Loucy (cell line): ENCODE measurements around the gene PACSIN2.
A peak's percentile ranks its signal among the peaks of the same experiment; 100 is the strongest.
"Not testable (repeated sequence)": the region's sequence is repeated elsewhere in the genome, so short reads cannot be mapped to it uniquely, and the experiment has no call there.

ENCODE experiments used
- H2AFZ ChIP-seq: fragments of 200-600 bp; sonication (generic); 2 replicates; pipeline ENCODE4 v1.6.0; 2016; ENCODE audit warnings: antibody characterized with exemption, mild to moderate bottlenecking, low read length, moderate library complexity
- H3F3A ChIP-seq: fragments of 200-600 bp; 2 replicates; pipeline ENCODE4 v1.6.0; 2016; ENCODE audit warnings: antibody characterized with exemption, low read depth, mild to moderate bottlenecking
- H3K27me3 ChIP-seq: fragments of 200-600 bp; sonication (generic); 2 replicates; pipeline ENCODE4 v1.6.1; 2014; ENCODE audit warnings: low read length, mild to moderate bottlenecking; ENCODE audit not compliant: insufficient read depth, poor library complexity, severe bottlenecking
- H3K36me3 ChIP-seq: fragments of 200-600 bp; sonication (generic); 2 replicates; pipeline ENCODE4 v1.6.1; 2016; ENCODE audit warnings: low read length; ENCODE audit not compliant: insufficient read depth
- H3K4me1 ChIP-seq: fragments of 200-600 bp; sonication (generic); 2 replicates; pipeline ENCODE4 v1.5.1; 2014; ENCODE audit warnings: low read length, mild to moderate bottlenecking; ENCODE audit not compliant: insufficient read depth, poor library complexity, severe bottlenecking
- H3K4me2 ChIP-seq: fragments of 200-600 bp; sonication (generic); 2 replicates; pipeline ENCODE4 v1.6.0; 2014; ENCODE audit warnings: antibody characterized with exemption, low read length, low read depth, mild to moderate bottlenecking; ENCODE audit not compliant: poor library complexity, severe bottlenecking
- H3K4me3 ChIP-seq: fragments of 200-600 bp; sonication (generic); 2 replicates; pipeline ENCODE4 v1.5.1; 2014; ENCODE audit warnings: low read length, mild to moderate bottlenecking, mixed read lengths; ENCODE audit not compliant: poor library complexity, severe bottlenecking
- H3K79me2 ChIP-seq: fragments of 200-600 bp; sonication (generic); 2 replicates; pipeline ENCODE4 v1.6.1; 2014; ENCODE audit warnings: low read length; ENCODE audit not compliant: insufficient read depth
- H3K9ac ChIP-seq: fragments of 200-600 bp; sonication (generic); 2 replicates; pipeline ENCODE4 v1.6.0; 2014; ENCODE audit warnings: mild to moderate bottlenecking, low read depth, low read length, moderate library complexity; ENCODE audit not compliant: poor library complexity, severe bottlenecking
- H3K9me2 ChIP-seq: fragments of 200-600 bp; sonication (generic); replicated peaks from 2 replicates; pipeline ENCODE4 v1.6.1; 2016; ENCODE audit warnings: low read depth, low read length, mixed read lengths
- H3K9me3 ChIP-seq: fragments of 200-600 bp; sonication (generic); 2 replicates; pipeline ENCODE4 v1.6.1; 2014; ENCODE audit warnings: mild to moderate bottlenecking, antibody characterized with exemption, low read length, low read depth; ENCODE audit not compliant: insufficient read depth
- H4K20me1 ChIP-seq: fragments of 200-600 bp; sonication (generic); 2 replicates; pipeline ENCODE4 v1.6.0; 2014; ENCODE audit warnings: antibody characterized with exemption, low read length, mild to moderate bottlenecking; ENCODE audit not compliant: insufficient read depth, poor library complexity, severe bottlenecking
- CTCF ChIP-seq: fragments of 200-600 bp; sonication (generic); conservative IDR thresholded peaks from 2 replicates; pipeline ENCODE4 v1.5.1; 2014; ENCODE audit warnings: mild to moderate bottlenecking, antibody characterized with exemption, low read length
- EZH2phosphoT487 ChIP-seq: fragments of 200-600 bp; IDR thresholded peaks from 2 replicates; pipeline ENCODE4 v1.6.1; 2018; ENCODE audit warnings: antibody characterized with exemption, mild to moderate bottlenecking, moderate library complexity, borderline replicate concordance

PACSIN2 gene

GRCh38 chr22:43000441-43001175 lies 14.3 kb downstream of the PACSIN2 start:
- Histone ChIP-seq H2AFZ (no peak overlapping the region), H3K4me1 (peaks cover 62% of the 10 kb centered on the region), H3K79me2 (peaks cover 97% of the 10 kb centered on the region)

DNA sequence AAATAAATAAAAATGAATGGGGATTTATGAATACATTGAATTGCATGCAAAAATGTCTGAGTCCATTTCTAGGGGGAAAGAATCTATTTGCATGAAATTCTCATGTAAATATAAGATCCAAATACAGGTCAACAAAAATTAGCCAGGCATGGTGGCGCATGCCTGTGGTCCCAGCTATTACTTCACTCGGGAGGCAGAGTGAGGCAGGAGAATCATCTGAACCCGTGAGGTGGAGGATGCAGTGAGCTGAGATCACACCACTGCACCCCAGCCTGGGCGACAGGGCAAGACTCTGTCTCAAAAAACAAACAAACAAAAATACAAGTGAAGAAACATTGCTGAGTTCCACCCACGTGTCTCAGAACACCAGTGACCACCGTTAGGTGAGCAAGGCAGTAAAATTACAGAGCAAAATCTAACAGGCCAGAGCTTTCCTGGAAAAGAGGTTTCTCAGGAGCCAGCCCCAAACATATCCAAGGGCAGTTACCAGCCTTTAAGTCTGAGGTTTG lies 17.3 kb downstream of the PACSIN2 start:
- Histone ChIP-seq H3K4me3 (no peak overlapping the region), H3K9ac (no peak overlapping the region), H3K79me2 (peaks cover 97% of the 10 kb centered on the region), H3K27me3 (no peaks in the 10 kb centered on the region), H3K9me2 (no peaks in the 10 kb centered on the region), H3K9me3 (no peaks in the 10 kb centered on the region), H3K4me1 (peaks cover 34% of the 10 kb centered on the region), H3K36me3 (peaks cover 11% of the 10 kb centered on the region; the same call in 1 of the 2 replicates), H4K20me1 (peaks cover 63% of the 10 kb centered on the region), H3K4me2 (no peak overlapping the region), H2AFZ (no peak overlapping the region), H3F3A (no peaks in the 10 kb centered on the region)
- TF ChIP-seq CTCF (no peak), EZH2phosphoT487 (no peak)

More at GRCh38 chr22:43000441-43001175, 14.3 kb downstream of the PACSIN2 start:
- H3K4me3 ChIP-seq = no peak overlapping the region
- no peaks in the 10 kb centered on the region for H3K36me3 ChIP-seq
- H4K20me1 ChIP-seq = peaks cover 77% of the 10 kb centered on the region
- 0 out of 2 replicates have a peak, but pooled peaks cover 3% of the 10 kb centered on the region for H3F3A ChIP-seq
- H3K9me2 ChIP-seq = no peaks in the 10 kb centered on the region
- TF ChIP-seq EZH2phosphoT487 (no peak), CTCF (no peak)
- H3K4me2 ChIP-seq = peak overlapping the region; percentile 13
- H3K27me3 ChIP-seq = no peaks in the 10 kb centered on the region
- no peak overlapping the region for H3K9ac ChIP-seq
- H3K9me3 ChIP-seq = no peaks in the 10 kb centered on the region

DNA sequence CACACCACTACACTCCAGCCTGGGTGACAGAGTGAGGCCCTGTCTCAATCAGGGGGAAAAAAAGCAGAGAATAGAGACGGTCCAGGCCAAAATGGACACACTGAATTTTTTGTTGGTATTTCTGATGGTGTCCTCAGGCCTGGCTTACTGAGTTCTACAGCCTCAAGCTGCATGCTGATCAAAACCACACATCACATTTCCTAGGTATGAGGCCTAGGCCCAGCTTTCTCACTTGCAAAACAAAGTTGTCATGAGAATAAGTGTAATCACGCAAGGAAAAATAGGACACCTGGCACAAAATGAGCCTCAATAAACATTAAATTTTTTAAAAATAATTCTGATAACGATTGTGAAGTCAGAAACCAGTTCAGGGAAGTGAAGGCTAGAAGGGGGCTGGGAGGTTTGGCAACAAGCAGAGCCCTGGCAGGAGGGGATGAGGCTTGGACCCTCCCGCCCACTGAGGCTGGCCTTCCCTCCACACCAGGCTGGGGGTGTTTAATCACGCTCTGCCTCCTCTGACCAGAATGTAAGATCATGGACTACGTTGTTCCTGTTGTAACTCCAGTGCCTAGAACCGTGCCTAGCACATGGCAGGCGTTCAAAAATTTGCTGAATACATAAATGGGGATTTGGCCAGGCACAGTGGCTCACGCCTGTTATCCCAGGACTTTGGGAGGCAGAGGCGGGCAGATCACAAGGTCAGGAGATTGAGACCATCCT lies 18.1 kb downstream of the PACSIN2 start:
- H3K79me2 ChIP-seq = peaks cover 97% of the 10 kb centered on the region
- peaks cover 25% of the 10 kb centered on the region for H3K4me1 ChIP-seq
- peaks cover 63% of the 10 kb centered on the region for H4K20me1 ChIP-seq
- no peaks in the 10 kb centered on the region for H3K27me3 ChIP-seq
- H3K9me2 ChIP-seq = no peaks in the 10 kb centered on the region
- H2AFZ ChIP-seq = no peak overlapping the region
- no peak overlapping the region for H3K9ac ChIP-seq
- peaks cover 19% of the 10 kb centered on the region; the same call in 1 of the 2 replicates for H3K36me3 ChIP-seq
- no peaks in the 10 kb centered on the region for H3K9me3 ChIP-seq
- H3K4me2 ChIP-seq = no peak overlapping the region
- no peak for TF ChIP-seq EZH2phosphoT487
- TF ChIP-seq CTCF = no peak
- no peaks in the 10 kb centered on the region for H3F3A ChIP-seq
- no peak overlapping the region for H3K4me3 ChIP-seq

DNA sequence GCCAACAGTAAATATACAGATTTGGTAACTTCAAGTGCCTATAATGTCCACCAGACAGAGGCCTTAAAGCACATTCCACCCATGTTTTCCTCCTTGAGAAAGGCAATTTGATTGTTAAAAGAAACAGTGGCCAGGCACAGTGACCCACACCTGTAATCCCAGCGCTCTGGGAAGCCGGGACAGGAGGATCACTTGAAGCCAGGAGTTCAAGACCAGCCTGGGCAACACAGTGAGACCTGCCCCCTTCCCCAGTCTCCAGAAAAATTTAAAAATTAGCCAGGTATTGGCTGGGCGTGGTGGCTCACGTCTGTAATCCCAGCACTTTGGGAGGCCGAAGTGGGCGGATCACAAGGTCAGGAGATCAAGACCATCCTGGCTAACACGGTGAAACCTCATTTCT lies 19.3 kb downstream of the PACSIN2 start:
- not testable (repeated sequence) for H3K9me2 ChIP-seq, H3K4me3 ChIP-seq, H3K4me2 ChIP-seq, H3F3A ChIP-seq, H3K9ac ChIP-seq, H3K9me3 ChIP-seq, H2AFZ ChIP-seq, H3K27me3 ChIP-seq
- Histone ChIP-seq H3K4me1 (peaks cover 14% of the 10 kb centered on the region), H3K79me2 (peaks cover 97% of the 10 kb centered on the region), H4K20me1 (peaks cover 62% of the 10 kb centered on the region), H3K36me3 (peaks cover 19% of the 10 kb centered on the region; the same call in 1 of the 2 replicates)
